ENCODE results near the gene TXLNB. TPM values are rescaled to one million over a fixed set of nuclear protein-coding genes. Genes with fewer than 3 reads are reported as not detected.

The TXLNB gene
- total and polyA plus RNA-seq, 2 donors (not counting 3 experiments of a cell fraction or from before 2014, with no cell fraction given) = 0.04 to 0.18 TPM

GRCh38 chr6:139327038-139327437, 35.2 kb upstream of the TXLNB start:
- DNase-seq (ENCODE audit: low read depth, low spot score) (no peak), FAIRE-seq (no peak)
- Histone ChIP-seq H3K9me1 (replicated peaks; ENCODE audit: control insufficient read depth, extremely low read depth, insufficient read depth, low read length) (no peaks in the 10 kb centered on the region), H3K9ac (replicated peaks; ENCODE audit: extremely low read depth, insufficient read depth, low read length) (no peak overlapping the region), H3K36me3 (ENCODE audit: control insufficient read depth in 2 of 2, extremely low read depth in 1 of 2, insufficient read depth in 2 of 2, low read length in 2 of 2) (no peaks in the 10 kb centered on the region), H3K4me3 (replicated peaks in 1 of 3; ENCODE audit: insufficient read depth in 1 of 3, low read depth in 1 of 3, low read length in 3 of 3) (no peak overlapping the region), H3K9me3 (replicated peaks; ENCODE audit: control insufficient read depth, insufficient read depth, low read length) (no peaks in the 10 kb centered on the region), H3K27ac (ENCODE audit: insufficient read depth, low read depth, low read length) (no peak overlapping the region), H3K27me3 (ENCODE audit: control insufficient read depth in 2 of 2, insufficient read depth in 2 of 2, low read length in 2 of 2) (no peaks in the 10 kb centered on the region), H4K20me1 (replicated peaks; ENCODE audit: control insufficient read depth, extremely low read depth, insufficient read depth, low read length) (no peaks in the 10 kb centered on the region), H2AFZ (ENCODE audit: low read depth, low read length) (no peak overlapping the region), H3K4me1 (ENCODE audit: control insufficient read depth, extremely low read depth, insufficient read depth, low read length) (peaks cover 6% of the 10 kb centered on the region), H3K4me2 (ENCODE audit: insufficient read depth, low read length) (no peak overlapping the region), H3K79me2 (ENCODE audit: control insufficient read depth, insufficient read depth, low read length) (no peaks in the 10 kb centered on the region)
- ChIA-PET CTCF (no interaction called here), POLR2A (no interaction called here)
- intact Hi-C loops (cut with micrococcal nuclease) (no loop called here), dilution Hi-C loops (cut with MboI; ENCODE audit: extremely low pct_ligation_motif_present, low sequenced_read_pairs) (no loop called here)
- TF ChIP-seq GATA2 (IDR thresholded peaks at IDR 0.05; ENCODE audit: insufficient read depth, insufficient read length, low read depth, low read length) = no peak
- TF ChIP-seq EZH2 (IDR thresholded peaks at IDR 0.05; ENCODE audit: borderline replicate concordance, low read depth, low read length, severe bottlenecking) = no peak
- no peak for TF ChIP-seq POLR2AphosphoS5 (IDR thresholded peaks at IDR 0.05; ENCODE audit: insufficient read depth, low read depth, low read length)
- TF ChIP-seq FOS (IDR thresholded peaks at IDR 0.05; ENCODE audit: borderline replicate concordance, insufficient read depth, low read length) = no peak
- no peak for TF ChIP-seq MYC (IDR thresholded peaks at IDR 0.05; ENCODE audit: low read depth, low read length)
- no peak for TF ChIP-seq JUN (IDR thresholded peaks at IDR 0.05; ENCODE audit: borderline replicate concordance, insufficient read depth, insufficient read length, low read depth)
- TF ChIP-seq CTCF (IDR thresholded peaks at IDR 0.05; ENCODE audit: extremely low read depth in 1 of 2, insufficient read depth in 1 of 2, low read depth in 1 of 2, low read length in 2 of 2) = no peak
- TF ChIP-seq MAX (IDR thresholded peaks at IDR 0.05; ENCODE audit: insufficient read depth, insufficient read length) = no peak
- no peak for TF ChIP-seq POLR2A (IDR thresholded peaks at IDR 0.05; ENCODE audit: low read depth, low read length)
- no TSS peak for BruUV-seq (replicated peaks)

Data from endothelial cell of umbilical vein (primary cell).